Measurements from ENCODE around the gene SF3A1. TPM values are rescaled to one million over a fixed set of nuclear protein-coding genes. Genes with fewer than 3 reads are reported as not detected.

Gene SF3A1
- total and polyA plus RNA-seq, 2 of the 13 experiments (the other 11 are each of a cell fraction or from before 2014, with no cell fraction given), result 10.0 to 22.0 TPM

GRCh38 chr22:30291058-30291892 lies 65.4 kb downstream of the SF3A1 start (continued):
- TF ChIP-seq ZNF276 (CRISPR knock-in tag; IDR thresholded peaks at IDR 0.05; ENCODE audit: low read depth) (no peak), SOX13 (IDR thresholded peaks at IDR 0.05) (no peak), SOX13 (CRISPR knock-in tag; conservative IDR thresholded peaks at IDR 0.05 in 1 of 2, IDR thresholded peaks at IDR 0.05 in 1 of 2) (peak in 1 of 2 experiments; percentile 79; a peak in 2 of 4 replicates), ZNF362 (CRISPR knock-in tag; IDR thresholded peaks at IDR 0.05; ENCODE audit: borderline replicate concordance) (no peak), GABPA (IDR thresholded peaks at IDR 0.05; ENCODE audit: low read depth, low read length) (no peak), GABPA (CRISPR knock-in tag; IDR thresholded peaks at IDR 0.05; ENCODE audit: low read depth) (no peak), SMYD3 (CRISPR knock-in tag; IDR thresholded peaks at IDR 0.05) (no peak), THRA (CRISPR knock-in tag; IDR thresholded peaks at IDR 0.05; ENCODE audit: borderline replicate concordance) (peak; percentile 29; the same call in 1 of the 2 replicates), MIXL1 (CRISPR knock-in tag; IDR thresholded peaks at IDR 0.05) (no peak), ZFP91 (CRISPR knock-in tag; IDR thresholded peaks at IDR 0.05; ENCODE audit: borderline replicate concordance) (0 out of 2 replicates have a peak, but pooled peaks have one; percentile 26), HCFC1 (IDR thresholded peaks at IDR 0.05; ENCODE audit: low read depth, low read length) (no peak), EP300 (IDR thresholded peaks at IDR 0.05; ENCODE audit: low read depth in 2 of 2, low read length in 2 of 2) (no peak), EP300 (CRISPR knock-in tag; IDR thresholded peaks at IDR 0.05; ENCODE audit: borderline replicate concordance) (no peak)
